Sigmoid colon (tissue), 7 donors: Measurements from ENCODE around the gene CT45A7. TPM values are rescaled to one million over a fixed set of nuclear protein-coding genes. Genes with fewer than 3 reads are reported as not detected.
"Not testable (repeated sequence)": the region's sequence is repeated elsewhere in the genome, so short reads cannot be mapped to it uniquely, and the experiment has no call there.

ENCODE experiments used
- DNase-seq: peaks from one replicate; pipeline ENCODE4 v3.0.0-alpha.2; 2019
- H3K27ac ChIP-seq, 4 donors: fragments of 200-600 bp; sonication (generic); one replicate each; pipeline ENCODE4 v1.5.1; 2016 to 2019; ENCODE audit warnings: mild to moderate bottlenecking in 1 of 4
- H3K27me3 ChIP-seq, 3 donors: fragments of 200-600 bp; sonication (generic); one replicate each; pipeline ENCODE4 v1.5.1; 2019; ENCODE audit warnings: mild to moderate bottlenecking in 1 of 3
- H3K36me3 ChIP-seq, 4 donors: fragments of 200-600 bp; sonication (generic); one replicate each; pipeline ENCODE4 v1.5.1; 2016 to 2019
- H3K4me1 ChIP-seq, 4 donors: fragments of 200-600 bp; sonication (generic); one replicate each; pipeline ENCODE4 v1.5.1; 2017 to 2019
- H3K4me3 ChIP-seq, 4 donors: fragments of 200-600 bp; sonication (generic); one replicate each; pipeline ENCODE4 v1.5.1; 2017 to 2019; ENCODE audit warnings: mild to moderate bottlenecking in 2 of 4, moderate library complexity in 1 of 4
- H3K9me3 ChIP-seq, 4 donors: fragments of 200-600 bp in 3 of 4; sonication (generic) in 3 of 4; one replicate each; pipeline versions ENCODE4 v1.5.1 to v1.6.1; 2013 to 2019
- WGBS, 2 donors: extraction: QIAGEN DNeasy Blood & Tissue Kit; methylation state at CpG; one replicate each; pipeline ENCODE4 v1.1.7; 2013; 5-methylcytosine and 5-hydroxymethylcytosine counted together
- intact Hi-C: fragments of 100-400 bp; cut with DNase I; formaldehyde crosslinking; loops from one replicate; pipeline ENCODE4 v1.15.1; 2023
- polyA plus RNA-seq, 3 donors: library from polyadenylated mRNA; stranded (reverse); fragments of 200-250 nt; gene quantifications; one replicate each; pipeline ENCODE4 v1.2.3, GENCODE V29; 2013
- total RNA-seq, 4 donors: library from RNA; depleted of rRNA; stranded (reverse); fragments of >200 nt; gene quantifications; one replicate each; pipeline ENCODE4 v1.1.0, GENCODE V29; 2016
- donor health status: healthy with polysubstance abuse.
- donor health status: Bipolar disorder and iron deficiency.
- donor health status: healthy.

Gene CT45A7, protein sequence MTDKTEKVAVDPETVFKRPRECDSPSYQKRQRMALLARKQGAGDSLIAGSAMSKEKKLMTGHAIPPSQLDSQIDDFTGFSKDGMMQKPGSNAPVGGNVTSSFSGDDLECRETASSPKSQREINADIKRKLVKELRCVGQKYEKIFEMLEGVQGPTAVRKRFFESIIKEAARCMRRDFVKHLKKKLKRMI
- not detected for total RNA-seq
- polyA plus RNA-seq: not detected

DNA sequence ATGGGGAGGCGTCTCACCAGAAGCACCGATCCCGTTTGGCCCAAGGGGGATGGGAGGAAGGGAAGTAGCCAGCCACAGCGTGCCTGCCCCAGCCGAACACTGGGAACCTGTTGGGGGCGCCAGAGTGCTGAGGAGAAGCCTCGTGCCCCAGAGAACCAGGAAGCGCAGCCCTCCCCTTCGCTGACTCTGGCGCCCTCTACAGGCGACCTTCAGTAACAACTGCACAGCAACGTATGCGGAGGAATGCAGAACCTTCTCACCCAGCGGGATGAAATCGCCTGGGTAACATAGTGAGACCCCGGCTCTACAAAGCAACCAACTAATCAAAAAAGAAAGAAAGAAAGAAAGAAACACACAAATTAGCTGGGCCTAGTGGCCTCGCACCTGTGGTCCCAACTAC lies at the start of gene CT45A7:
Gene CT45A7, minus strand, starts transcription at position 101 of the 400 bp plus-strand sequence. CDS start 3,747 bp downstream, outside the sequence.
- H3K9me3 ChIP-seq, H3K27me3 ChIP-seq, intact Hi-C loops, H3K36me3 ChIP-seq, H3K4me1 ChIP-seq, H3K27ac ChIP-seq, DNase-seq, H3K4me3 ChIP-seq: not testable (repeated sequence)
- whole genome bisulfite sequencing, 2 donors: no CpG with 5 or more reads among the region's 17 CpGs

DNA sequence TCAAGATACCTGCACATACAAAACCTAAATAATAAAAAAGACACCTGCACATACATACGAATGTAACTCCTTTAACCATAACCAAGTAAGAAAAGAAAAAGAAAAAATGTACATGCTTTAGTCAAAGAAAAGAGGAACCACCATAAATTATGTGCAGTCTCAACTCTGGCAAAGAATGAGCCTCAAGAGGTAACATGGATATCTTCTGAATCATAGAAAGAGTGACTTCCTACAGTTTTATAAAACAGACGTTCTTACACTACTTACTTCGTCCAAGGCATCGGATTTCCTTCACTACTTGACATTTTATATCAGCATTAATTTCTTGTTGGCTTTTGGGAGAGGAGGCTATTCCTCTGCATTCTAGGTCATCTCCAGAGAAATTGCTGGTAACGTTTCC lies 45.7 kb upstream of the CT45A7 start:
- H3K36me3 ChIP-seq, H3K4me3 ChIP-seq, H3K27me3 ChIP-seq, H3K9me3 ChIP-seq, H3K27ac ChIP-seq, intact Hi-C loops, H3K4me1 ChIP-seq, DNase-seq: not testable (repeated sequence)
- 35 to 63% methylated on average over 4 of the region's 5 CpGs for WGBS, 2 donors

DNA sequence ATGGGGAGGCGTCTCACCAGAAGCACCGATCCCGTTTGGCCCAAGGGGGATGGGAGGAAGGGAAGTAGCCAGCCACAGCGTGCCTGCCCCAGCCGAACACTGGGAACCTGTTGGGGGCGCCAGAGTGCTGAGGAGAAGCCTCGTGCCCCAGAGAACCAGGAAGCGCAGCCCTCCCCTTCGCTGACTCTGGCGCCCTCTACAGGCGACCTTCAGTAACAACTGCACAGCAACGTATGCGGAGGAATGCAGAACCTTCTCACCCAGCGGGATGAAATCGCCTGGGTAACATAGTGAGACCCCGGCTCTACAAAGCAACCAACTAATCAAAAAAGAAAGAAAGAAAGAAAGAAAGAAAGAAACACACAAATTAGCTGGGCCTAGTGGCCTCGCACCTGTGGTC lies 34.6 kb upstream of the CT45A7 start, which contains the start of gene CT45A9:
Gene CT45A9, minus strand, starts transcription at position 101 of the 400 bp plus-strand sequence. CDS start 3,751 bp downstream, outside the sequence.
- H3K4me1 ChIP-seq, H3K27ac ChIP-seq, H3K4me3 ChIP-seq, H3K9me3 ChIP-seq, H3K27me3 ChIP-seq, DNase-seq, H3K36me3 ChIP-seq, intact Hi-C loops: not testable (repeated sequence)
- no CpG with 5 or more reads among the region's 17 CpGs for WGBS, 2 donors

DNA sequence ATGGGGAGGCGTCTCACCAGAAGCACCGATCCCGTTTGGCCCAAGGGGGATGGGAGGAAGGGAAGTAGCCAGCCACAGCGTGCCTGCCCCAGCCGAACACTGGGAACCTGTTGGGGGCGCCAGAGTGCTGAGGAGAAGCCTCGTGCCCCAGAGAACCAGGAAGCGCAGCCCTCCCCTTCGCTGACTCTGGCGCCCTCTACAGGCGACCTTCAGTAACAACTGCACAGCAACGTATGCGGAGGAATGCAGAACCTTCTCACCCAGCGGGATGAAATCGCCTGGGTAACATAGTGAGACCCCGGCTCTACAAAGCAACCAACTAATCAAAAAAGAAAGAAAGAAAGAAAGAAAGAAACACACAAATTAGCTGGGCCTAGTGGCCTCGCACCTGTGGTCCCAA lies 17.4 kb upstream of the CT45A7 start, which contains the start of gene CT45A8:
Gene CT45A8, minus strand, starts transcription at position 101 of the 400 bp plus-strand sequence. CDS start 3,755 bp downstream, outside the sequence.
- H3K9me3 ChIP-seq, DNase-seq, H3K36me3 ChIP-seq, intact Hi-C loops, H3K4me1 ChIP-seq, H3K27ac ChIP-seq, H3K4me3 ChIP-seq, H3K27me3 ChIP-seq: not testable (repeated sequence)
- no CpG with 5 or more reads among the region's 17 CpGs for WGBS, 2 donors

DNA sequence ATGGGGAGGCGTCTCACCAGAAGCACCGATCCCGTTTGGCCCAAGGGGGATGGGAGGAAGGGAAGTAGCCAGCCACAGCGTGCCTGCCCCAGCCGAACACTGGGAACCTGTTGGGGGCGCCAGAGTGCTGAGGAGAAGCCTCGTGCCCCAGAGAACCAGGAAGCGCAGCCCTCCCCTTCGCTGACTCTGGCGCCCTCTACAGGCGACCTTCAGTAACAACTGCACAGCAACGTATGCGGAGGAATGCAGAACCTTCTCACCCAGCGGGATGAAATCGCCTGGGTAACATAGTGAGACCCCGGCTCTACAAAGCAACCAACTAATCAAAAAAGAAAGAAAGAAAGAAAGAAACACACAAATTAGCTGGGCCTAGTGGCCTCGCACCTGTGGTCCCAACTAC lies 17.2 kb downstream of the CT45A7 start, which contains the start of gene CT45A2:
Gene CT45A2, minus strand, starts transcription at position 101 of the 400 bp plus-strand sequence. CDS start 3,747 bp downstream, outside the sequence.
- H3K4me1 ChIP-seq, intact Hi-C loops, DNase-seq, H3K4me3 ChIP-seq, H3K27ac ChIP-seq, H3K27me3 ChIP-seq, H3K9me3 ChIP-seq, H3K36me3 ChIP-seq: not testable (repeated sequence)
- no CpG with 5 or more reads among the region's 17 CpGs for WGBS, 2 donors

DNA sequence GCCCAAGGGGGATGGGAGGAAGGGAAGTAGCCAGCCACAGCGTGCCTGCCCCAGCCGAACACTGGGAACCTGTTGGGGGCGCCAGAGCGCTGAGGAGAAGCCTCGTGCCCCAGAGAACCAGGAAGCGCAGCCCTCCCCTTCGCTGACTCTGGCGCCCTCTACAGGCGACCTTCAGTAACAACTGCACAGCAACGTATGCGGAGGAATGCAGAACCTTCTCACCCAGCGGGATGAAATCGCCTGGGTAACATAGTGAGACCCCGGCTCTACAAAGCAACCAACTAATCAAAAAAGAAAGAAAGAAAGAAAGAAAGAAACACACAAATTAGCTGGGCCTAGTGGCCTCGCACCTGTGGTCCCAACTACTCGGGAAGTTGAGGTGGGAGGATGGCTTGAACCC lies 34.4 kb downstream of the CT45A7 start, which contains the start of gene CT45A6:
Gene CT45A6, minus strand, starts transcription at position 101 of the 400 bp plus-strand sequence. CDS start 3,794 bp downstream, outside the sequence.
- H3K4me1 ChIP-seq, H3K27ac ChIP-seq, DNase-seq, H3K9me3 ChIP-seq, intact Hi-C loops, H3K27me3 ChIP-seq, H3K36me3 ChIP-seq, H3K4me3 ChIP-seq: not testable (repeated sequence)
- WGBS, 2 donors: no CpG with 5 or more reads among the region's 16 CpGs

DNA sequence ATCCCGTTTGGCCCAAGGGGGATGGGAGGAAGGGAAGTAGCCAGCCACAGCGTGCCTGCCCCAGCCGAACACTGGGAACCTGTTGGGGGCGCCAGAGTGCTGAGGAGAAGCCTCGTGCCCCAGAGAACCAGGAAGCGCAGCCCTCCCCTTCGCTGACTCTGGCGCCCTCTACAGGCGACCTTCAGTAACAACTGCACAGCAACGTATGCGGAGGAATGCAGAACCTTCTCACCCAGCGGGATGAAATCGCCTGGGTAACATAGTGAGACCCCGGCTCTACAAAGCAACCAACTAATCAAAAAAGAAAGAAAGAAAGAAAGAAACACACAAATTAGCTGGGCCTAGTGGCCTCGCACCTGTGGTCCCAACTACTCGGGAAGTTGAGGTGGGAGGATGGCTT lies 51.7 kb downstream of the CT45A7 start, which contains the start of gene CT45A5:
Gene CT45A5, minus strand, starts transcription at position 101 of the 400 bp plus-strand sequence. CDS start 3,774 bp downstream, outside the sequence.
- intact Hi-C loops, H3K9me3 ChIP-seq, H3K36me3 ChIP-seq, DNase-seq, H3K27ac ChIP-seq, H3K27me3 ChIP-seq, H3K4me1 ChIP-seq, H3K4me3 ChIP-seq: not testable (repeated sequence)
- no CpG with 5 or more reads among the region's 16 CpGs for WGBS, 2 donors

Other genes with a start within 250 kb of the CT45A7 start
- gene CT45A1, start 123.6 kb downstream of the CT45A7 start, total RNA-seq: not detected
- gene CT45A1, start 123.6 kb downstream of the CT45A7 start, polyA plus RNA-seq: not detected
- gene CT45A3, start 69.1 kb downstream of the CT45A7 start, total RNA-seq: not detected
- not detected for gene CT45A3, start 69.1 kb downstream of the CT45A7 start, polyA plus RNA-seq
- not detected for gene CT45A5, start 51.8 kb downstream of the CT45A7 start, total RNA-seq
- gene CT45A5, start 51.8 kb downstream of the CT45A7 start, polyA plus RNA-seq: not detected
- not detected for gene CT45A6, start 34.5 kb downstream of the CT45A7 start, total RNA-seq
- not detected for gene CT45A6, start 34.5 kb downstream of the CT45A7 start, polyA plus RNA-seq
- gene CT45A2, start 17.3 kb downstream of the CT45A7 start, total RNA-seq: not detected
- gene CT45A2, start 17.3 kb downstream of the CT45A7 start, polyA plus RNA-seq: not detected
- not detected for gene CT45A8, start 17.3 kb upstream of the CT45A7 start, total RNA-seq
- gene CT45A8, start 17.3 kb upstream of the CT45A7 start, polyA plus RNA-seq: not detected
- not detected for gene CT45A9, start 34.5 kb upstream of the CT45A7 start, total RNA-seq
- gene CT45A9, start 34.5 kb upstream of the CT45A7 start, polyA plus RNA-seq: not detected
- gene CT45A10, start 56.2 kb upstream of the CT45A7 start, total RNA-seq: not detected
- not detected for gene CT45A10, start 56.2 kb upstream of the CT45A7 start, polyA plus RNA-seq
- gene SAGE1, start 56.4 kb upstream of the CT45A7 start, total RNA-seq: not detected
- gene SAGE1, start 56.4 kb upstream of the CT45A7 start, polyA plus RNA-seq: not detected
- 10 to 100 TPM; 27.7 to 35.1 (median 32.5) TPM for gene MMGT1, start 136.7 kb upstream of the CT45A7 start, total RNA-seq
- 10 to 100 TPM in 1 of 3 donors, 1 to 10 TPM in 2; 5.1 to 13.6 (median 6.0) TPM for gene MMGT1, start 136.7 kb upstream of the CT45A7 start, polyA plus RNA-seq
- gene SLC9A6, start 148.2 kb upstream of the CT45A7 start, total RNA-seq: 10 to 100 TPM; 12.5 to 16.9 (median 14.4) TPM
- gene SLC9A6, start 148.2 kb upstream of the CT45A7 start, polyA plus RNA-seq: 1 to 10 TPM; 1.8 to 8.2 (median 3.2) TPM